Pericardium fibroblast (primary cell): ENCODE measurements around the gene OR9K2. TPM values are rescaled to one million over a fixed set of nuclear protein-coding genes. Genes with fewer than 3 reads are reported as not detected.

Source experiments
- total RNA-seq: library from RNA; depleted of rRNA; stranded (reverse); fragments of >200 nt; gene quantifications from 2 replicates; pipeline ENCODE4 v1.2.3, GENCODE V29; 2015

OR9K2 gene
- total RNA-seq, result not detected in 2 replicates

GRCh38 chr12:55126106-55126505 is at the start of gene OR9K2:
TSS of gene OR9K2 (plus strand) at chr12:55126406. CDS start at chr12:55129835, 3,429 bp downstream.

Other genes with a start within 250 kb of the OR9K2 start
- not detected in 2 replicates for gene TESPA1, start 141.6 kb upstream of the OR9K2 start, total RNA-seq
- not detected in 2 replicates for gene NEUROD4, start 106.4 kb upstream of the OR9K2 start, total RNA-seq
- gene OR10A7, start 94.6 kb downstream of the OR9K2 start, total RNA-seq, result not detected in 2 replicates
- gene OR6C74, start 118.2 kb downstream of the OR9K2 start, total RNA-seq, result not detected in 2 replicates
- gene OR6C6, start 170.2 kb downstream of the OR9K2 start, total RNA-seq, result not detected in 2 replicates
- not detected in 2 replicates for gene OR6C1, start 187.9 kb downstream of the OR9K2 start, total RNA-seq
- not detected in 2 replicates for gene OR6C3, start 204.3 kb downstream of the OR9K2 start, total RNA-seq
- not detected in 2 replicates for gene OR6C75, start 236.6 kb downstream of the OR9K2 start, total RNA-seq